Stimulated activated naive CD8-positive, alpha-beta T cell treated with anti-CD3 and anti-CD28 coated beads, Interleukin-15, amount 100 ng/mL, for 72 hours (primary cell): Measurements from ENCODE around the gene IGSF5.

Experiments
- ATAC-seq: fragments of 150-1000 bp; cut with Tn5 transposase; 2 replicates; pipeline ENCODE4 v1.10.0; 2021; ENCODE audit warnings: mild to moderate bottlenecking, moderate library complexity
- DNase-seq, 2 donors: peaks; one replicate each; pipeline ENCODE4 v3.0.0; 2021 to 2022
- H3K27ac Mint-ChIP-seq, 2 donors: one replicate each; pipeline ENCODE4 v1.8.0; 2022; ENCODE audit warnings: mild to moderate bottlenecking in 2 of 2, mixed read lengths in 2 of 2, moderate library complexity in 2 of 2
- H3K27me3 Mint-ChIP-seq: one replicate; pipeline ENCODE4 v1.8.0; 2022; ENCODE audit warnings: mixed read lengths
- H3K4me1 Mint-ChIP-seq: one replicate; pipeline ENCODE4 v1.8.0; 2022; ENCODE audit warnings: mild to moderate bottlenecking, mixed read lengths
- H3K4me3 Mint-ChIP-seq, 2 donors: one replicate each; pipeline ENCODE4 v1.8.0; 2022; ENCODE audit warnings: mild to moderate bottlenecking in 2 of 2, mixed read lengths in 2 of 2, moderate library complexity in 1 of 2
- H3K9me3 Mint-ChIP-seq, 2 donors: one replicate each; pipeline ENCODE4 v1.8.0; 2022; ENCODE audit warnings: mixed read lengths in 2 of 2

IGSF5 gene

DNA sequence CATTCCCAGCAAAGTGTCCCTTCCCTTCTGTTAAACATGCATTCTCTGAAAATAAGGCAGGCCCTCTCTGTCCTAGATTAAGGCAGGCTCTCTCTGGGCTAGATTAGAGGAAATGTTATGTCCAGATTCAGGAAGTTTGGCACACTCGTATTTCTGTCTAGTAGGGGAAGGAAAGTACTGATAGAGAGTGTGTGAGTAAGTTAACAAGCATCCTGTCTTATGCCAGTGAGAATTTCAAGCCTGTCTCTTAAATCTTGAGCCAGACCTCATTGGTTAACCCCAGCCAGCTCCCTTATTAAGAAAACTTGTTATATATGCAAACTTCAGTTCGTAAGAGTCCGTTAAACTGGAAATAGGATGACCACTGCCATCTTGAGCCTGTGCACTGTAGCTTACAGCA, 31.6 kb downstream of the IGSF5 start:
- H3K9me3 Mint-ChIP-seq = no peaks in the 10 kb centered on the region
- no peak for DNase-seq
- no peak overlapping the region for H3K27ac Mint-ChIP-seq
- ATAC-seq = no peak
- H3K4me1 Mint-ChIP-seq = no peaks in the 10 kb centered on the region
- no peaks in the 10 kb centered on the region for H3K27me3 Mint-ChIP-seq
- H3K4me3 Mint-ChIP-seq = no peak overlapping the region

DNA sequence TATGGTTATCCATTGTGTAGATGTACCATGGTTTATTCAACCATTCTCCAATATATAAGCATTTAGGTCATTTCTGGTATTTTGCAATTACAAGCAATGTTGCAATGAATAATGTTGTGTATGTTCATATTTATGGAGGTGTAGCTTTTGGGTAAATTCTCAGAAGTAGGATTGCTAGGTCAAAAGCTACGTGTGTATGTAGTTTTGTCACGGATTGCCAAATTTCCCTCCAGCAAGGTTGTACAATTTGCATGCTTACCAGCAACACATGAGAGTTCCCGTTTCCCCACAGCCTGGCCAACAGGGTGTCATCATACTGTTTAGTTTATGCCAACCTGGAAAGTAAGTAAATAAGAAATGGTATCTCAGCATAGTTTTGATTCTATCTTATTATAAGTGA, 36.3 kb downstream of the IGSF5 start:
- Mint-ChIP-seq H3K4me1 (no peaks in the 10 kb centered on the region), H3K9me3 (peaks cover 0 to 6% of the 10 kb centered on the region in 2 donors), H3K27me3 (peaks cover 5% of the 10 kb centered on the region), H3K4me3 (no peak overlapping the region), H3K27ac (no peak overlapping the region)
- DNase-seq (no peak), ATAC-seq (no peak)

DNA sequence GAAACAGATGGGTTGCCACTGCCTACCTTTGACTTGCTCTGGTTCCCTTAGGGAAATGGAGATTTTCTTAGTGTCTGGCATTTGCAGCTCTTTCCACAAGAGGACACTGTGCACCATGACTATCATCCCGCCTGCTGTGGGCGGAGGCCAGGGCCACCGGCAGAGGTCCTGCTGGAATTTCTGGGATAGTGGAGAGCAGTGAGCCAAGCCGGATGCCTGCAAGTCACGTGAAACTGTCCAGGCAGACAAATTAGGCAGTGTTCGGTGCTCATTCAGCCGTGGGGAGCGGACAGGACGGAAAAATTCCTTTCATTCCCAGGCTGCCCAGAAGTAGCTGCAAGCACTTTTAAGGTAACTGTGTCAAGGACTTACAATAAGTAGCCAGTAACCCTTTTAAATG, 43.4 kb downstream of the IGSF5 start:
- Mint-ChIP-seq H3K4me1 (no peaks in the 10 kb centered on the region), H3K27me3 (no peaks in the 10 kb centered on the region), H3K27ac (no peak overlapping the region), H3K4me3 (no peak overlapping the region), H3K9me3 (peaks cover 0 to 4% of the 10 kb centered on the region in 2 donors)
- ATAC-seq (no peak), DNase-seq (no peak)

DNA sequence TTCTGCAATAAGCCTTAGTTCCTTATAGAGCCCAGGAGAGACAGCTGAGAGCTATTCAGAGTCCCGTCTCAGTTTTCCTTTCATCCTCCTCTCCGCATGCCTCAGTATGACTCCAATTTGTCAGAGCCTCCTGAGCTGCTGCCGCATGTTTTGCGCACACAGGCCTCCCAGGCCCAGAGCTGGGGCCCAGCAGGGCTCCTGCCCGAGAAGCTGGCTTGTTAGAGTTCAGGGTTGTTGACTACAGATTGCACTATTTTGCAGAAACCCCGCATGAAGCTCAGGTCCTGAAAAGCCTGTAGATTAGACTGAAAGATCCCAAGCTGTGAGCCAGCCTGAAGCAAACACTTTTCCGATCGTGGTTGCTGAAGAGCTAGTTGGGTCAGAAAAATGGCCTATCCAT, 51.5 kb downstream of the IGSF5 start:
- no peak for DNase-seq
- peaks cover 0 to 4% of the 10 kb centered on the region in 2 donors for H3K9me3 Mint-ChIP-seq
- no peaks in the 10 kb centered on the region for H3K27me3 Mint-ChIP-seq
- H3K27ac Mint-ChIP-seq = no peak overlapping the region
- H3K4me3 Mint-ChIP-seq = no peak overlapping the region
- no peaks in the 10 kb centered on the region for H3K4me1 Mint-ChIP-seq
- no peak for ATAC-seq

DNA sequence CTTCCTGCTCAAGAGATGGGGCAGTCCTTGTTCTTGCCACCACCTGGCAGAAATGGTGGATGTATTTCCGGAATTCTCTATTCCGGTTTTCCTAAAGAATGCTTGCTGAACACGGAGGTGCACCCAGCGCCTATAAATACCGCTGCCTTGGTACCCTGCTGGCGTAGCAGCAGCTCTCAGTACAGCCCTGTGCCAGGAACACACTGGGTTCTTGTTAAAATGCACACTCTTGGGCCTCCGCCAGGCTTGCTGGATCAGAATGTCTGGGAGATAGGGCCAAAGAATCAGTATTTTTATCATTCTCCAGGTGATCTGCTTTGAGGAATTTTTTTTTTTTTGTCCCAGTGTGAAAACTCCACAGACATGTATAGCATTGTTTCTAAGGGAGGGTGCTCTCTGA, 54.2 kb downstream of the IGSF5 start:
- no peak for ATAC-seq
- no peak overlapping the region for H3K27ac Mint-ChIP-seq
- H3K9me3 Mint-ChIP-seq = no peaks in the 10 kb centered on the region
- H3K27me3 Mint-ChIP-seq = no peaks in the 10 kb centered on the region
- no peak overlapping the region for H3K4me3 Mint-ChIP-seq
- no peak for DNase-seq
- H3K4me1 Mint-ChIP-seq = no peaks in the 10 kb centered on the region

- Mint-ChIP-seq H3K27ac (no peak overlapping the region), H3K4me1 (no peaks in the 10 kb centered on the region), H3K4me3 (no peak overlapping the region), H3K9me3 (peaks cover 0 to 5% of the 10 kb centered on the region in 2 donors), H3K27me3 (no peaks in the 10 kb centered on the region)
- DNase-seq (no peak), ATAC-seq (no peak)
These were observed 55.3 kb downstream of the IGSF5 start for GRCh38 chr21:39800311-39800710.

DNA sequence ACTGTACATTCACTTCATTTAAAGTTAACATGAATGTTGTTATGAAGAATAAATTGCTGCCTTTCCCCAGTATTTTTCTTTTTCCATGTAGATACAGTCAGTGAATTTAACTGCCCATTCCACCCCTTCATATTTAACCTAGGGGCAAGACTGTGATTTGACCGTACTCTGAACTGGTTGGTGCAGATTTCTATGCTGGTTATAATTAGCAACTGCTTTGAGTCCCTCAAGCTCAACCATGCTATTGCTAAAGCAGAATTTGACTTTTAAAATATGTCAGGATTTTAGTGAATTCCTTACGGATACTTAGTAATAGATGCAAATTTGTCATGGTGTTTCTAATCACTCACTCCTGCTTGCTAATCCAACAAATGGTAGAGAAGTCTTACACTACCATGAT, 57.2 kb downstream of the IGSF5 start:
- Mint-ChIP-seq H3K4me1 (no peaks in the 10 kb centered on the region), H3K4me3 (no peak overlapping the region), H3K9me3 (peaks cover 0 to 8% of the 10 kb centered on the region in 2 donors), H3K27me3 (no peaks in the 10 kb centered on the region), H3K27ac (no peak overlapping the region)
- DNase-seq = no peak
- no peak for ATAC-seq

DNA sequence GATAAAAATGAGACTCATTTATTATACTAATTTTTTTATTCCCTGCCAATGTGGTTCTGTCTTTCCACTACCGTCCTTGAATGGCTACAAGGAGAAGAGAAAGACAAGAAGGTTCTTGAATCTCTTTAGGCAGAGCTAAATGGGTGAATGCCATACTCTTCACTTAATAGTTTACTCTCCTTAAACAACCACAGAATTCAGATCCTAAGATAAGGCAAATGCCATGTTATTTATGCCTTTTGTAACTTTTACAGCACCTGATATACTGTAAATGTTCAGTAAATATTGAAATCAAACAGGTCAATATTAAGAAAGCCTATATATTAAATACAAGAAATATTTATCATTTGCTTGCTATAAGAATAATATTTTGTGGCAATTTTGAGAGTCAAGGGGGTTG, 58.4 kb downstream of the IGSF5 start:
- ATAC-seq (no peak), DNase-seq (no peak)
- no peak overlapping the region for H3K27ac Mint-ChIP-seq
- no peak overlapping the region for H3K4me3 Mint-ChIP-seq
- H3K27me3 Mint-ChIP-seq = no peaks in the 10 kb centered on the region
- peaks cover 0 to 14% of the 10 kb centered on the region in 2 donors for H3K9me3 Mint-ChIP-seq
- H3K4me1 Mint-ChIP-seq = no peaks in the 10 kb centered on the region

DNA sequence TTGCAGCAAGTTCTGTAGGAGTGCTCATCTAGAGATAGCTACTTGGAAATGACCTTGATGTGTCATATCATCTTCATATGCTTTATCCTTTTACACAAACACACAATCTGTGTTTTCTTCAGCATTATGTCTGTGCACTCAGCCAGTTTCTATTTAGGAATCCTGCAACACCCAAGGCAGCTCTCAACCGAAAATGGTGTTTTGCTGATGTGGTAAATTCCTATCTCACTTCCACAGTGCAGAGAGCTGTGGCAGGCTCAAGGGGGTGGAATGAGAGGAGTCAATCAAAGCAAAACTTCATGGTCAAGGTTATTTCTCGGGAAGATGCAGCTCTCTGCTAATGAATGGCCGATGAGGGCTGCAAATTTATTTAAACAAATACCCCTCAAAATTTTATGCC, 59.3 kb downstream of the IGSF5 start:
- DNase-seq = no peak
- H3K4me3 Mint-ChIP-seq = no peak overlapping the region
- H3K9me3 Mint-ChIP-seq = peaks cover 0 to 19% of the 10 kb centered on the region in 2 donors
- H3K27ac Mint-ChIP-seq = no peak overlapping the region
- no peaks in the 10 kb centered on the region for H3K27me3 Mint-ChIP-seq
- ATAC-seq = no peak
- H3K4me1 Mint-ChIP-seq = no peaks in the 10 kb centered on the region

DNA sequence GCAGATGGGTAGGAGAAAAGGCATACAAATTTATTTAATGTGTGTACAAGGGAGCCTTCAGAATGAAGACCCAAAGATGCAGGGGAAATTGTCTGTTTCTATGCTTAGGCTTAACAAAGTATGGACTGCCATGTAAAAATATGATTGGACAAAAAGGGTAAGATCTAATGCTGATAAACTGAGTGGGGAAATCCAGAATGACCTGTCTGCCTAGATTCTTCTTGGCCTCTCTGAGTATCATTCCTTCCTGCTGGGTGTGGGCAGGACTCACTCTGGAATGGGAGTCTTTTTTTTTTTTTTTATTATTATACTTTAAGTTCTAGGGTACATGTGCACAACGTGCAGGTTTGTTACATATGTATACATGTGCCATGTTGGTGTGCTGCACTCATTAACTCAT, 61.0 kb downstream of the IGSF5 start:
- Mint-ChIP-seq H3K9me3 (peaks cover 3 to 19% of the 10 kb centered on the region in 2 donors), H3K4me1 (no peaks in the 10 kb centered on the region), H3K4me3 (no peak overlapping the region), H3K27me3 (no peaks in the 10 kb centered on the region), H3K27ac (no peak overlapping the region)
- DNase-seq = no peak
- ATAC-seq = no peak

DNA sequence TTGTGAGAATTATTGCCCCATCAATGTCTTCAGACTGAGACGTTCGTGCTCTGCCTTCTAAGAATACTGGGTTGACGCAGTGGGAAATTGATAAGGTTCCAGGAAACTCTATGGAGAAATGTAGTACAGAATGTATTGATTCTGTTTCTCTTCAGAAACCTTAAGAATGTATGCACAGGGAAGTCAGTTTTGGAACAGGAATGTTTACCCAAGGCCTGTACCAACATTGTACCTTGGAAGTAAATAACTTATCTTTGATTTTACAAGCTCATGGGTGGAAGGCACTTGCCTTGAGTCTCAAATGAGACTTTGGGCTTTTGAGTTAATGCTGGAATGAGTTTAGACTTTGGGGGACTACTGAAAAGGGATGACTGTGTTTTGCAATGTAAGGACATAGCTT, 62.8 kb downstream of the IGSF5 start:
- no peaks in the 10 kb centered on the region for H3K4me1 Mint-ChIP-seq
- H3K4me3 Mint-ChIP-seq = no peak overlapping the region
- H3K27ac Mint-ChIP-seq = no peak overlapping the region
- no peak for ATAC-seq
- H3K27me3 Mint-ChIP-seq = no peaks in the 10 kb centered on the region
- peaks cover 3 to 25% of the 10 kb centered on the region in 2 donors for H3K9me3 Mint-ChIP-seq
- no peak for DNase-seq

DNA sequence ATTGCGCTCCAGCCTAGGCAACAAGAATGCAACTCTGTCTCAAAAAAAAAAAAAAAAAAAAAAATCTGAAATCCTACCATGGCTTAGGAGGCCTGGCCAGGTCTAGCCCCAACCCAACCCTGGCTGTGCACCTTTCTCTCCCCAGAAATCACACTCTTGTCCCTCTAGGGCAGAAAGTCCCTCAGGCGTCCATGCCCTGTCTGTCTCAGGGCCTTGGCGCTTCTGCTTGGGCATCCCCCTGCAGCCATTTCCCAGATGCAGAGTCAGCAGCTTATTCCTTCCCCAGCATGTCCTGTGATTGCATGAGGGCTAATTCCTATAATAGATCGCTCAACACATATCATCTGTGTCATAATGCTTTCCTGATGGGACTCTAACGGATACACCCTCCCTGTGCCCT, 65.0 kb downstream of the IGSF5 start:
- H3K9me3 Mint-ChIP-seq = peaks cover 3 to 24% of the 10 kb centered on the region in 2 donors
- DNase-seq = no peak
- no peak overlapping the region for H3K4me3 Mint-ChIP-seq
- no peaks in the 10 kb centered on the region for H3K27me3 Mint-ChIP-seq
- no peak overlapping the region for H3K27ac Mint-ChIP-seq
- ATAC-seq = no peak
- no peaks in the 10 kb centered on the region for H3K4me1 Mint-ChIP-seq

DNA sequence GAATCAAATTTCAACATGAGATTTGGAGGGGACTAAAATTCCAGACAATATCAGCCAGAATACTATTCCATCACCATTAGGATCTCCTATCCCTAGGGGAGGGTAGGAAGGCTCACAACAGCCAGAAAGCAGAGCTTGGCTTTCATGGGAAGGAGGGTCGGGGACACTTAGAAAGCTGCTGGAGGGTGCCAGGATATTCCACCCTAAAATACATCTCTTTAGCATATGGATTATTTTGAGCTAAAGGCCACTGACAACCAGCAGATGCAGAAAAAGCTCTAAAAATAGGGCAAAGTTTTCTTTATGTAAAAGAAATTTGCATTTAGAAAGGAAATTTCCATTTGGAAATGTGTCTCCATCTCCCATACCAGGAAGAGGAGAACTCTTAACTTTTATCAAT, 68.0 kb downstream of the IGSF5 start:
- DNase-seq (no peak), ATAC-seq (no peak)
- no peak overlapping the region for H3K27ac Mint-ChIP-seq
- peaks cover 3 to 16% of the 10 kb centered on the region in 2 donors for H3K9me3 Mint-ChIP-seq
- H3K27me3 Mint-ChIP-seq = no peaks in the 10 kb centered on the region
- H3K4me1 Mint-ChIP-seq = no peaks in the 10 kb centered on the region
- no peak overlapping the region for H3K4me3 Mint-ChIP-seq

GRCh38 chr21:39818557-39818956, 73.6 kb downstream of the IGSF5 start:
- Mint-ChIP-seq H3K4me3 (no peak overlapping the region), H3K9me3 (no peaks in the 10 kb centered on the region), H3K27ac (no peak overlapping the region), H3K4me1 (no peaks in the 10 kb centered on the region), H3K27me3 (no peaks in the 10 kb centered on the region)
- ATAC-seq (no peak), DNase-seq (no peak)

DNA sequence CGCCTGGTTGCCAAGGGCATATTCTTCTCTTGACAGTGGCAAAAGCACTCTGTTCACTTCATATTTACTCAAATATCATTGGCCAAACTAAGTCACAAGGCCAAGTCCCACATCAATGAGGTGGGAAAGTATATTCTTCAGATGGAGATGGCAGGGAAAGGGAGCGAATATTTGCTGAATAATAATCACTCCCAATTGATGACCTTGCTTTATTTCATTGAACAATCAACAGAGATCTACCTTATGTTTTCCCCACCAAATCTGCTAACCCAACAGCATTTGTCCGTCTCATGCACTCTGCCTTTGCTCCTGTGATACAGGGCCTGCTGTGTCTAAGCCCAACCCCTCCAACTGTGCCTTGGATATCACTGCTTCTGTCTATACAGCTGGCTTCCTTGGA, 77.1 kb downstream of the IGSF5 start:
- no peak overlapping the region for H3K4me3 Mint-ChIP-seq
- no peak overlapping the region for H3K27ac Mint-ChIP-seq
- ATAC-seq (no peak), DNase-seq (no peak)
- no peaks in the 10 kb centered on the region for H3K27me3 Mint-ChIP-seq
- no peaks in the 10 kb centered on the region for H3K4me1 Mint-ChIP-seq
- peaks cover 5% of the 10 kb centered on the region in 2 donors for H3K9me3 Mint-ChIP-seq

DNA sequence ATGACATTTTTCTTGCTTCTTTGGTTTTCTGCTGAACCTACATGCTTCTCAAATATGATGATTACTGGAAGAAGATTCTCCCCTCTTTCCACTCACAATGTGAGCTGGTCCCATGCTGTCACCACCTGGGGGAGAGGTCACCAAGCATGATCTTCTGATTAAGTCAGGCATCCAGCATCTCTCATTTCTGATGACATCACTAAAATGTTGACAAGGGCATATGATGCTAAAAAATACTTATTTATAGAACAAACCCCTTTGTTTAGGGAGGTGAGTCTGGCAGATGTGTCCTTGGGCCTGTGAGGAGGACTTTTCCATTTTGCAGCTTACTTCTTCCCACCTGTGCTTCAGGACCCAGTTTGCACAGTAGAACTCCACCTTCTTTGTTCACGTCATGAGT, 80.3 kb downstream of the IGSF5 start:
- no peaks in the 10 kb centered on the region for H3K4me1 Mint-ChIP-seq
- H3K27me3 Mint-ChIP-seq = no peaks in the 10 kb centered on the region
- DNase-seq = no peak
- no peak for ATAC-seq
- H3K9me3 Mint-ChIP-seq = peaks cover 5% of the 10 kb centered on the region in 2 donors
- no peak overlapping the region for H3K4me3 Mint-ChIP-seq
- no peak overlapping the region for H3K27ac Mint-ChIP-seq

DNA sequence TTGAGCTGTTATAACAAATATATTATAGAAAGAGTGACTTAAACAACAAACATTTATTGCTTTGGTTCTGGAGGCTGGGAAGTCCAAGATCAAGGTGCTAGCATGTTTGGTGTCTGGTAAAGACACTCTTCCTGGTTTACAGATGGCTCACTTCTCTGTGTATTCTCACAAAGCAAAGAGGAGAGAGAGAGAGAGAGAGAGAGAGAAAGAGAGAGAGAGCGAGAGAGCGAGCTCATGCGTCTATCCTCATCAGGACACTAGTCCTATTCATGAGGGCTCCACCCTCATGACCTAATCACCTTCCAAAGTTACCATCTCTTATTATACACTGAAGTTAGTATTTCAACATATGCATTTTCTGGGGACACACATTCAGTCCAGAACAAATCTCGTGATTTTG, 89.6 kb downstream of the IGSF5 start:
- no peaks in the 10 kb centered on the region for H3K27me3 Mint-ChIP-seq
- no peaks in the 10 kb centered on the region for H3K4me1 Mint-ChIP-seq
- no peak for ATAC-seq
- DNase-seq = no peak
- H3K4me3 Mint-ChIP-seq = no peak overlapping the region
- no peak overlapping the region for H3K27ac Mint-ChIP-seq
- no peaks in the 10 kb centered on the region for H3K9me3 Mint-ChIP-seq
